HepG2 (cell line): ENCODE results near the gene SIRT5. TPM values are rescaled to one million over a fixed set of nuclear protein-coding genes. Genes with fewer than 3 reads are reported as not detected.
A peak's percentile ranks its signal among the peaks of the same experiment; 100 is the strongest.

Source experiments
- CBFB ChIP-seq: sonication (generic); formaldehyde crosslinking; IDR thresholded peaks from 2 replicates; pipeline ENCODE4 v1.4.0; 2020; ENCODE audit warnings: missing genetic modification reagents
- ETV5 ChIP-seq: IDR thresholded peaks from 2 replicates; pipeline ENCODE4 v1.6.1; 2018; ENCODE audit warnings: missing biosample characterization, missing genetic modification reagents, inconsistent platforms, borderline replicate concordance
- FOXA1 ChIP-seq, 2 experiments: fragments of 450-650 bp in 1 of 2; sonication (generic) in 1 of 2; formaldehyde crosslinking in 1 of 2; IDR thresholded peaks; 2 replicates each; pipeline versions ENCODE4 v1.4.0 to v1.6.1; 2016 to 2020; ENCODE audit warnings: missing genetic modification reagents in 1 of 2
- GABPA ChIP-seq, 2 experiments: IDR thresholded peaks; 2 replicates each; pipeline ENCODE4 v1.6.1; 2011 to 2016; ENCODE audit warnings: low read depth in 2 of 2, low read length in 1 of 2, missing biosample characterization in 1 of 2, missing genetic modification characterization in 1 of 2
- KDM4B ChIP-seq: sonication (generic); formaldehyde crosslinking; IDR thresholded peaks from 2 replicates; pipeline ENCODE4 v1.4.0; 2020; ENCODE audit warnings: missing genetic modification reagents
- KDM5B ChIP-seq: sonication (generic); formaldehyde crosslinking; IDR thresholded peaks from 2 replicates; pipeline ENCODE4 v1.4.0; 2020; ENCODE audit warnings: missing genetic modification reagents, mild to moderate bottlenecking, borderline replicate concordance
- RAD51 ChIP-seq: fragments of 450-650 bp; IDR thresholded peaks from 2 replicates; pipeline ENCODE4 v1.6.1; 2016; ENCODE audit warnings: borderline replicate concordance
- RNF2 ChIP-seq: fragments of 450-650 bp; conservative IDR thresholded peaks from 2 replicates; pipeline ENCODE4 v1.6.1; 2016; ENCODE audit warnings: low read depth
- SIX4 ChIP-seq: sonication (generic); formaldehyde crosslinking; IDR thresholded peaks from 2 replicates; pipeline ENCODE4 v1.4.0; 2020; ENCODE audit warnings: missing genetic modification reagents
- TERF1 ChIP-seq: sonication (generic); formaldehyde crosslinking; IDR thresholded peaks from 2 replicates; pipeline ENCODE4 v1.8.0; 2022; ENCODE audit warnings: mild to moderate bottlenecking, missing genetic modification reagents, moderate library complexity
- ZBTB1 ChIP-seq: sonication (generic); formaldehyde crosslinking; IDR thresholded peaks from 2 replicates; pipeline ENCODE4 v1.4.0; 2020; ENCODE audit warnings: missing genetic modification reagents, borderline replicate concordance
- ZBTB46 ChIP-seq: sonication (generic); formaldehyde crosslinking; IDR thresholded peaks from 2 replicates; pipeline ENCODE4 v1.4.0; 2020; ENCODE audit warnings: mild to moderate bottlenecking, missing genetic modification reagents, borderline replicate concordance
- ZNF383 ChIP-seq: sonication (generic); formaldehyde crosslinking; IDR thresholded peaks from 2 replicates; pipeline ENCODE4 v1.4.0; 2020; ENCODE audit warnings: missing genetic modification reagents, mild to moderate bottlenecking, borderline replicate concordance
- ZNF674 ChIP-seq: sonication (generic); formaldehyde crosslinking; IDR thresholded peaks from 2 replicates; pipeline ENCODE4 v1.5.0; 2020; ENCODE audit warnings: low read depth, mild to moderate bottlenecking, missing genetic modification reagents
- polyA plus RNA-seq, 8 experiments: library from polyadenylated mRNA; depleted of rRNA in 3 of 8; stranded (reverse) in 7 of 8; unstranded in 1 of 8; fragments of >200 nt; fragmentation: Illumina TruSeq in 4 of 8; extraction: Trizol in 4 of 8; gene quantifications; 2 replicates each; pipeline versions ENCODE4 v1.2.1 to v1.2.3, GENCODE V29; 2011 to 2016; ENCODE audit warnings: low read depth in 4 of 8, missing spikeins in 1 of 8, mixed read lengths in 1 of 8; ENCODE audit not compliant: insufficient read depth in 1 of 8
- total RNA-seq, 5 experiments: library from RNA; depleted of rRNA; stranded (reverse); fragments of >200 nt; fragmentation: Illumina TruSeq; extraction: Trizol; gene quantifications; 2 replicates each; pipeline ENCODE4 v1.2.3, GENCODE V29; 2016; ENCODE audit warnings: low read depth in 1 of 5
- TF ChIP-seq, protein P1 (sequence below): sonication (generic); formaldehyde crosslinking; IDR thresholded peaks from 2 replicates; pipeline ENCODE4 v1.9.0; 2021; ENCODE audit warnings: mild to moderate bottlenecking, missing genetic modification reagents
- TF ChIP-seq, protein P2 (sequence below), 2 experiments: sonication (generic) in 1 of 2; formaldehyde crosslinking in 1 of 2; IDR thresholded peaks; 2 replicates each; pipeline versions ENCODE4 v1.4.0 to v1.6.1; 2018 to 2020; ENCODE audit warnings: missing genetic modification reagents in 2 of 2, borderline replicate concordance in 1 of 2, low read depth in 1 of 2, mild to moderate bottlenecking in 1 of 2, missing biosample characterization in 1 of 2

SIRT5 gene
- total and polyA plus RNA-seq, 2 of the 13 experiments (the other 11 are each of a cell fraction or from before 2014, with no cell fraction given): 14.1 to 16.6 TPM

GRCh38 chr6:13590574-13591153 lies 16.3 kb downstream of the SIRT5 start (continued):
- TF ChIP-seq, protein P1, sequence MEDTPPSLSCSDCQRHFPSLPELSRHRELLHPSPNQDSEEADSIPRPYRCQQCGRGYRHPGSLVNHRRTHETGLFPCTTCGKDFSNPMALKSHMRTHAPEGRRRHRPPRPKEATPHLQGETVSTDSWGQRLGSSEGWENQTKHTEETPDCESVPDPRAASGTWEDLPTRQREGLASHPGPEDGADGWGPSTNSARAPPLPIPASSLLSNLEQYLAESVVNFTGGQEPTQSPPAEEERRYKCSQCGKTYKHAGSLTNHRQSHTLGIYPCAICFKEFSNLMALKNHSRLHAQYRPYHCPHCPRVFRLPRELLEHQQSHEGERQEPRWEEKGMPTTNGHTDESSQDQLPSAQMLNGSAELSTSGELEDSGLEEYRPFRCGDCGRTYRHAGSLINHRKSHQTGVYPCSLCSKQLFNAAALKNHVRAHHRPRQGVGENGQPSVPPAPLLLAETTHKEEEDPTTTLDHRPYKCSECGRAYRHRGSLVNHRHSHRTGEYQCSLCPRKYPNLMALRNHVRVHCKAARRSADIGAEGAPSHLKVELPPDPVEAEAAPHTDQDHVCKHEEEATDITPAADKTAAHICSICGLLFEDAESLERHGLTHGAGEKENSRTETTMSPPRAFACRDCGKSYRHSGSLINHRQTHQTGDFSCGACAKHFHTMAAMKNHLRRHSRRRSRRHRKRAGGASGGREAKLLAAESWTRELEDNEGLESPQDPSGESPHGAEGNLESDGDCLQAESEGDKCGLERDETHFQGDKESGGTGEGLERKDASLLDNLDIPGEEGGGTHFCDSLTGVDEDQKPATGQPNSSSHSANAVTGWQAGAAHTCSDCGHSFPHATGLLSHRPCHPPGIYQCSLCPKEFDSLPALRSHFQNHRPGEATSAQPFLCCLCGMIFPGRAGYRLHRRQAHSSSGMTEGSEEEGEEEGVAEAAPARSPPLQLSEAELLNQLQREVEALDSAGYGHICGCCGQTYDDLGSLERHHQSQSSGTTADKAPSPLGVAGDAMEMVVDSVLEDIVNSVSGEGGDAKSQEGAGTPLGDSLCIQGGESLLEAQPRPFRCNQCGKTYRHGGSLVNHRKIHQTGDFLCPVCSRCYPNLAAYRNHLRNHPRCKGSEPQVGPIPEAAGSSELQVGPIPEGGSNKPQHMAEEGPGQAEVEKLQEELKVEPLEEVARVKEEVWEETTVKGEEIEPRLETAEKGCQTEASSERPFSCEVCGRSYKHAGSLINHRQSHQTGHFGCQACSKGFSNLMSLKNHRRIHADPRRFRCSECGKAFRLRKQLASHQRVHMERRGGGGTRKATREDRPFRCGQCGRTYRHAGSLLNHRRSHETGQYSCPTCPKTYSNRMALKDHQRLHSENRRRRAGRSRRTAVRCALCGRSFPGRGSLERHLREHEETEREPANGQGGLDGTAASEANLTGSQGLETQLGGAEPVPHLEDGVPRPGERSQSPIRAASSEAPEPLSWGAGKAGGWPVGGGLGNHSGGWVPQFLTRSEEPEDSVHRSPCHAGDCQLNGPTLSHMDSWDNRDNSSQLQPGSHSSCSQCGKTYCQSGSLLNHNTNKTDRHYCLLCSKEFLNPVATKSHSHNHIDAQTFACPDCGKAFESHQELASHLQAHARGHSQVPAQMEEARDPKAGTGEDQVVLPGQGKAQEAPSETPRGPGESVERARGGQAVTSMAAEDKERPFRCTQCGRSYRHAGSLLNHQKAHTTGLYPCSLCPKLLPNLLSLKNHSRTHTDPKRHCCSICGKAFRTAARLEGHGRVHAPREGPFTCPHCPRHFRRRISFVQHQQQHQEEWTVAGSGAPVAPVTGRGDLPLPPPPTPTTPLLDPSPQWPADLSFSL (CRISPR knock-in tag): peak; percentile 95
- no peak for TF ChIP-seq ETV5
- no peak for TF ChIP-seq TERF1 (CRISPR knock-in tag)
- TF ChIP-seq GABPA (IDR thresholded peaks at IDR 0.05; ENCODE audit: low read depth, low read length): no peak
- no peak for TF ChIP-seq GABPA (CRISPR knock-in tag; IDR thresholded peaks at IDR 0.05; ENCODE audit: low read depth)
- no peak for TF ChIP-seq KDM4B (CRISPR knock-in tag)
- no peak for TF ChIP-seq RNF2
- TF ChIP-seq CBFB: no peak
- TF ChIP-seq, protein P2, sequence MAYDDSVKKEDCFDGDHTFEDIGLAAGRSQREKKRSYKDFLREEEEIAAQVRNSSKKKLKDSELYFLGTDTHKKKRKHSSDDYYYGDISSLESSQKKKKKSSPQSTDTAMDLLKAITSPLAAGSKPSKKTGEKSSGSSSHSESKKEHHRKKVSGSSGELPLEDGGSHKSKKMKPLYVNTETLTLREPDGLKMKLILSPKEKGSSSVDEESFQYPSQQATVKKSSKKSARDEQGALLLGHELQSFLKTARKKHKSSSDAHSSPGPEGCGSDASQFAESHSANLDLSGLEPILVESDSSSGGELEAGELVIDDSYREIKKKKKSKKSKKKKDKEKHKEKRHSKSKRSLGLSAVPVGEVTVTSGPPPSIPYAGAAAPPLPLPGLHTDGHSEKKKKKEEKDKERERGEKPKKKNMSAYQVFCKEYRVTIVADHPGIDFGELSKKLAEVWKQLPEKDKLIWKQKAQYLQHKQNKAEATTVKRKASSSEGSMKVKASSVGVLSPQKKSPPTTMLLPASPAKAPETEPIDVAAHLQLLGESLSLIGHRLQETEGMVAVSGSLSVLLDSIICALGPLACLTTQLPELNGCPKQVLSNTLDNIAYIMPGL (CRISPR knock-in tag; IDR thresholded peaks at IDR 0.05; ENCODE audit: borderline replicate concordance in 1 of 2, low read depth in 1 of 2): no peak
- TF ChIP-seq ZNF674 (CRISPR knock-in tag): no peak
- TF ChIP-seq ZNF383 (CRISPR knock-in tag): no peak
- TF ChIP-seq RAD51: peak; percentile 19
- TF ChIP-seq ZBTB1: no peak
- TF ChIP-seq ZBTB46: no peak
- no peak for TF ChIP-seq SIX4 (CRISPR knock-in tag)
- TF ChIP-seq KDM5B (CRISPR knock-in tag): no peak
- TF ChIP-seq FOXA1 (IDR thresholded peaks at IDR 0.05): 0 out of 2 replicates have a peak, but pooled peaks have one; percentile 30
- no peak for TF ChIP-seq FOXA1 (CRISPR knock-in tag; IDR thresholded peaks at IDR 0.05)
